NCI-H1930 (cell line): ENCODE data around the gene CDH26.
"Not testable (repeated sequence)": the region's sequence is repeated elsewhere in the genome, so short reads cannot be mapped to it uniquely, and the experiment has no call there.

Experiments
- DNase-seq, 2 experiments: peaks; one replicate each; lab custom pipeline; 2025; lab: John Stamatoyannopoulos, UW

CDH26 gene

GRCh38 chr20:60013296-60014139 lies 55.3 kb downstream of the CDH26 start:
- no peak for DNase-seq

GRCh38 chr20:60016406-60016805 lies 58.2 kb downstream of the CDH26 start:
- no peak for DNase-seq

- DNase-seq, result no peak
These were observed 62.0 kb downstream of the CDH26 start for GRCh38 chr20:60020251-60020650.

GRCh38 chr20:60021104-60021503 lies 62.9 kb downstream of the CDH26 start:
- no peak for DNase-seq

- DNase-seq, result no peak
These were observed 64.6 kb downstream of the CDH26 start for GRCh38 chr20:60022849-60023248.

- DNase-seq, result no peak
These were observed 66.0 kb downstream of the CDH26 start for GRCh38 chr20:60024245-60024644.

- DNase-seq, result no peak
These were observed 66.6 kb downstream of the CDH26 start for GRCh38 chr20:60024801-60025200.

- no peak for DNase-seq
These were observed 67.8 kb downstream of the CDH26 start for GRCh38 chr20:60026010-60026409.

GRCh38 chr20:60030471-60030870 lies 72.2 kb downstream of the CDH26 start:
- DNase-seq, result no peak

GRCh38 chr20:60031107-60031506 lies 72.9 kb downstream of the CDH26 start:
- no peak for DNase-seq

- no peak for DNase-seq
These were observed 76.2 kb downstream of the CDH26 start for GRCh38 chr20:60034231-60035110.

GRCh38 chr20:60035486-60035885 lies 77.3 kb downstream of the CDH26 start:
- DNase-seq, result no peak

GRCh38 chr20:60036346-60036745 lies 78.1 kb downstream of the CDH26 start:
- no peak for DNase-seq

- DNase-seq, result no peak
These were observed 78.7 kb downstream of the CDH26 start for GRCh38 chr20:60036746-60037499.

- DNase-seq, result no peak
These were observed 80.3 kb downstream of the CDH26 start for GRCh38 chr20:60038400-60039008.

GRCh38 chr20:60039526-60039925 lies 81.3 kb downstream of the CDH26 start:
- no peak for DNase-seq

GRCh38 chr20:60040471-60041162 lies 82.4 kb downstream of the CDH26 start:
- no peak for DNase-seq

- DNase-seq, result not testable (repeated sequence)
These were observed 83.4 kb downstream of the CDH26 start for GRCh38 chr20:60041436-60042165.

- DNase-seq, result no peak
These were observed 85.2 kb downstream of the CDH26 start for GRCh38 chr20:60043435-60043834.

GRCh38 chr20:60046011-60046413 lies 87.8 kb downstream of the CDH26 start:
- DNase-seq, result no peak

GRCh38 chr20:60046436-60046835 lies 88.2 kb downstream of the CDH26 start:
- no peak for DNase-seq
